ENCODE data around the gene WASHC1. TPM values are rescaled to one million over a fixed set of nuclear protein-coding genes. Genes with fewer than 3 reads are reported as not detected.
"Not testable (repeated sequence)": the region's sequence is repeated elsewhere in the genome, so short reads cannot be mapped to it uniquely, and the experiment has no call there.

Gene WASHC1
- total and polyA plus RNA-seq, 9 of the 15 experiments (the other 6 are each of a cell fraction or from before 2014, with no cell fraction given): 0.21 to 25.6 (median 11.0) TPM

DNA sequence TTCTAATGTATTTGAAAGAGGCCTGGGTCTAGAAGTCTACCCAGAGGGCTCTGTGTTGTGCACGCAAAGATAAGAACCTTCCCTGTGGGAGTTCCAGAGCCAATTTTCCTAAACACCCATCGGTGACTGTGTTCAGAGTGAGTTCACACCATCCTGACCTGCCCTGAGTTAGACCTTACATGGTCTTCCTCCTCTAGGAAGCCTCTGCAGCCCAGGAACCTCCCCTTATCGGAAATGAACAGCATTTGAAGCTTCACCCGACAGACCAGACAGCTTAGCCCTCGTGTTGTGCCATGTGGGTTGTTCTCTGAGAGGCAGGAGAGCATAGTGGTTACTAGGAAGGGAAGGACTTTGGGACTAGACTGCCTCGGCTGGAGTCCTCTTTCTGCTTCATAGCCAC lies 3.1 kb upstream of the WASHC1 start:
- DNase-seq (ENCODE audit: extremely low read depth in 1 of 4, low spot score in 3 of 4): peak in 1 of 4 experiments; percentile 76
- H3K79me2 ChIP-seq (ENCODE audit: control insufficient read depth, insufficient read depth, low read length); in situ Hi-C loops (cut with MboI); BruUV-seq (replicated peaks); H3K27me3 ChIP-seq (ENCODE audit: control insufficient read depth in 2 of 2, insufficient read depth in 2 of 2, low read length in 2 of 2); H3K9me1 ChIP-seq (ENCODE audit: control insufficient read depth, insufficient read depth, low read length); H4K20me1 ChIP-seq (replicated peaks; ENCODE audit: control insufficient read depth, insufficient read depth, low read length); H3K4me3 ChIP-seq; ATAC-seq; H3K9me3 ChIP-seq (replicated peaks; ENCODE audit: control insufficient read depth, insufficient read depth, low read depth, low read length); CTCF ChIA-PET (ENCODE audit: low intra/inter-chr PET ratio); H2AFZ ChIP-seq (ENCODE audit: low read depth, low read length); POLR2A ChIA-PET; FAIRE-seq; H3K4me1 ChIP-seq (replicated peaks in 1 of 2; ENCODE audit: control insufficient read depth in 2 of 2, insufficient read depth in 2 of 2, low read length in 2 of 2); H3K36me3 ChIP-seq (ENCODE audit: control insufficient read depth, insufficient read depth, low read length); H3K9ac ChIP-seq (ENCODE audit: insufficient read depth in 1 of 2, low read depth in 2 of 2, low read length in 2 of 2); intact Hi-C loops (cut with micrococcal nuclease); H3K4me2 ChIP-seq (ENCODE audit: insufficient read depth, low read length): not testable (repeated sequence)
- H3K27ac ChIP-seq (ENCODE audit: extremely low read depth, low read depth, low read length): peak overlapping the region; percentile 65; the same call in 2 of the 3 replicates
- WGBS (ENCODE audit: insufficient coverage, low coverage, missing lambda C conversion rate): 0% methylated on average over 4 of the region's 6 CpGs
- TF ChIP-seq MGA (IDR thresholded peaks at IDR 0.05): peak; percentile 76
- TF ChIP-seq TCF3 (CRISPR knock-in tag; IDR thresholded peaks at IDR 0.05): peak; percentile 43
- peak in 1 of 2 experiments; percentile 64; a peak in 1 of 4 replicates for TF ChIP-seq SRF (CRISPR knock-in tag; IDR thresholded peaks at IDR 0.05)
- peak; percentile 48 for TF ChIP-seq CBFA2T2 (conservative IDR thresholded peaks at IDR 0.05)
- TF ChIP-seq ZNF592 (IDR thresholded peaks at IDR 0.05): peak; percentile 69
- TF ChIP-seq CBFA2T3 (IDR thresholded peaks at IDR 0.05): peak; percentile 59
- TF ChIP-seq SMAD4 (CRISPR knock-in tag; conservative IDR thresholded peaks at IDR 0.05): 0 out of 2 replicates have a peak, but pooled peaks have one; percentile 33

Measured in K562 (cell line).